HepG2 (cell line): ENCODE measurements around the gene USP20. TPM values are rescaled to one million over a fixed set of nuclear protein-coding genes. Genes with fewer than 3 reads are reported as not detected.

Experiments
- ATAC-seq: fragments of 200-7000 bp; cut with Tn5 transposase; 3 replicates; pipeline ENCODE4 v1.9.1; 2020; ENCODE audit warnings: mild to moderate bottlenecking, moderate library complexity
- BruUV-seq: library from RNA; stranded (reverse); fragments of 400-500 nt; replicated peaks from 2 replicates; lab custom pipeline; 2021; lab: Mats Ljungman, UMichigan
- CTCF ChIA-PET: fragments of 300-600 bp; formaldehyde crosslinking; extraction: SDS; loops from one replicate; lab custom pipeline; 2021; ENCODE audit warnings: low total read pairs, inconsistent platforms, low intra/inter-chr PET ratio; lab: Yijun Ruan, JAX
- POLR2A ChIA-PET: fragments of 350-600 bp; sonication (Branson Sonifier 250); formaldehyde crosslinking; loops from one replicate; lab custom pipeline; 2020; ENCODE audit warnings: antibody characterized with exemption, inconsistent platforms; lab: Yijun Ruan, JAX
- DNase-seq: peaks from one replicate; pipeline ENCODE4 v3.0.0-alpha.2; 2015; ENCODE audit warnings: low spot score
- FAIRE-seq: peaks from 3 replicates; lab custom pipeline; 2011; peaks lifted over from hg19 to GRCh38; lab: Jason Lieb, UNC
- H2AFZ ChIP-seq: one replicate; pipeline ENCODE4 v1.6.1; 2011; ENCODE audit warnings: low read length, inconsistent platforms
- H3K27ac ChIP-seq: fragments of 300-600 bp; 3 replicates; pipeline ENCODE4 v1.8.0; 2011; ENCODE audit warnings: mixed run types, mild to moderate bottlenecking, mixed read lengths, low read length, inconsistent platforms; ENCODE audit not compliant: insufficient read depth; ENCODE audit errors: extremely low read length
- H3K27me3 ChIP-seq, 2 experiments: fragments of 200-600 bp in 1 of 2; 2 replicates in 1 of 2; 3 replicates in 1 of 2; pipeline versions ENCODE4 v1.6.0 to v1.8.0; 2011; ENCODE audit warnings: low read length in 2 of 2, mild to moderate bottlenecking in 2 of 2, moderate library complexity in 2 of 2, inconsistent platforms in 1 of 2; ENCODE audit not compliant: insufficient read depth in 2 of 2, control insufficient read depth in 1 of 2
- H3K36me3 ChIP-seq, 2 experiments: fragments of 200-600 bp in 1 of 2; replicated peaks in 1 of 2; 2 replicates in 1 of 2; 3 replicates in 1 of 2; pipeline versions ENCODE4 v1.5.1 to v1.8.0; 2011; ENCODE audit warnings: low read length in 2 of 2, inconsistent platforms in 1 of 2; ENCODE audit not compliant: insufficient read depth in 2 of 2, control insufficient read depth in 1 of 2
- H3K4me1 ChIP-seq: 2 replicates; pipeline ENCODE4 v1.5.1; 2012; ENCODE audit warnings: low read length, inconsistent platforms; ENCODE audit not compliant: insufficient read depth
- H3K4me2 ChIP-seq: 2 replicates; pipeline ENCODE4 v1.6.0; 2011; ENCODE audit warnings: low read depth, low read length, inconsistent platforms
- H3K4me3 ChIP-seq, 3 experiments: fragments of 200-600 bp in 1 of 3; sonication (generic), shearing (Covaris generic) in 1 of 3; replicated peaks in 1 of 3; 2 replicates each; pipeline ENCODE4 v1.5.1; 2011 to 2016; ENCODE audit warnings: low read length in 3 of 3, inconsistent platforms in 2 of 3, low read depth in 2 of 3, mild to moderate bottlenecking in 2 of 3, control low read depth in 1 of 3, mixed read lengths in 1 of 3; ENCODE audit not compliant: insufficient read depth in 1 of 3
- H3K79me2 ChIP-seq: one replicate; pipeline ENCODE4 v1.6.1; 2011; ENCODE audit warnings: low read length, inconsistent platforms; ENCODE audit not compliant: insufficient read depth
- H3K9ac ChIP-seq: 2 replicates; pipeline ENCODE4 v1.6.0; 2011; ENCODE audit warnings: mild to moderate bottlenecking, low read depth, low read length, inconsistent platforms; ENCODE audit not compliant: insufficient read depth
- H3K9me3 ChIP-seq: 2 replicates; pipeline ENCODE4 v1.5.1; 2012; ENCODE audit warnings: mild to moderate bottlenecking, low read length
- H4K20me1 ChIP-seq: 2 replicates; pipeline ENCODE4 v1.6.0; 2011; ENCODE audit warnings: inconsistent platforms, mild to moderate bottlenecking, low read length, moderate library complexity; ENCODE audit not compliant: insufficient read depth
- DMAP1 ChIP-seq: IDR thresholded peaks from 2 replicates; pipeline ENCODE4 v1.6.1; 2016
- ETV6 ChIP-seq: sonication (generic); formaldehyde crosslinking; conservative IDR thresholded peaks from 2 replicates; pipeline ENCODE4 v1.4.0; 2020; ENCODE audit warnings: missing genetic modification reagents
- HOXA5 ChIP-seq: sonication (generic); formaldehyde crosslinking; IDR thresholded peaks from 2 replicates; pipeline ENCODE4 v1.4.0; 2020; ENCODE audit warnings: missing genetic modification reagents
- PCBP1 ChIP-seq: fragments of 200-400 bp; formaldehyde crosslinking; IDR thresholded peaks from 2 replicates; pipeline ENCODE4 v1.6.1; 2017; ENCODE audit warnings: mild to moderate bottlenecking, low read depth, low read length, borderline replicate concordance
- SMC3 ChIP-seq: IDR thresholded peaks from 2 replicates; pipeline ENCODE4 v1.6.1; 2011; ENCODE audit warnings: low read length, improper control_type of control experiment
- SRF ChIP-seq: IDR thresholded peaks from 2 replicates; pipeline ENCODE4 v1.6.1; 2011; ENCODE audit warnings: mild to moderate bottlenecking, low read depth, low read length, moderate library complexity
- TAF1 ChIP-seq: sonication (generic); formaldehyde crosslinking; IDR thresholded peaks from 2 replicates; pipeline ENCODE4 v1.4.0; 2020; ENCODE audit warnings: missing genetic modification reagents
- ZBTB39 ChIP-seq: sonication (generic); formaldehyde crosslinking; IDR thresholded peaks from 2 replicates; pipeline ENCODE4 v1.5.0; 2020; ENCODE audit warnings: missing genetic modification reagents
- ZGPAT ChIP-seq: IDR thresholded peaks from 2 replicates; pipeline ENCODE4 v1.6.1; 2016; ENCODE audit warnings: mild to moderate bottlenecking
- ZHX1 ChIP-seq: sonication (generic); formaldehyde crosslinking; IDR thresholded peaks from 2 replicates; pipeline ENCODE4 v1.8.1; 2022; ENCODE audit warnings: low read depth, mild to moderate bottlenecking, missing genetic modification reagents
- ZMYM2 ChIP-seq: sonication (generic); formaldehyde crosslinking; IDR thresholded peaks from 2 replicates; pipeline ENCODE4 v1.8.0; 2022; ENCODE audit warnings: mild to moderate bottlenecking, missing genetic modification reagents
- ZNF367 ChIP-seq: sonication (generic); formaldehyde crosslinking; IDR thresholded peaks from 2 replicates; pipeline ENCODE4 v1.4.0; 2020; ENCODE audit warnings: missing genetic modification reagents, borderline replicate concordance
- WGBS: methylation state at CpG from one replicate; pipeline ENCODE4 v1.1.6; 2017; ENCODE audit warnings: low lambda C conversion rate; 5-methylcytosine and 5-hydroxymethylcytosine counted together
- in situ Hi-C: cut with HindIII; loops from 2 replicates; pipeline ENCODE4 v1.10.0; 2017; ENCODE audit warnings: low pct_unique_long_range_greater_than_20kb; ENCODE audit not compliant: extremely low pct_ligation_motif_present
- intact Hi-C: fragments of 100-400 bp; cut with micrococcal nuclease; formaldehyde crosslinking; loops from one replicate; pipeline ENCODE4 v1.10.0; 2022; ENCODE audit not compliant: unreplicated experiment
- polyA plus RNA-seq, 8 experiments: library from polyadenylated mRNA; depleted of rRNA in 3 of 8; stranded (reverse) in 7 of 8; unstranded in 1 of 8; fragments of >200 nt; fragmentation: Illumina TruSeq in 4 of 8; extraction: Trizol in 4 of 8; gene quantifications; 2 replicates each; pipeline versions ENCODE4 v1.2.1 to v1.2.3, GENCODE V29; 2011 to 2016; ENCODE audit warnings: low read depth in 4 of 8, missing spikeins in 1 of 8, mixed read lengths in 1 of 8; ENCODE audit not compliant: insufficient read depth in 1 of 8
- total RNA-seq, 5 experiments: library from RNA; depleted of rRNA; stranded (reverse); fragments of >200 nt; fragmentation: Illumina TruSeq; extraction: Trizol; gene quantifications; 2 replicates each; pipeline ENCODE4 v1.2.3, GENCODE V29; 2016; ENCODE audit warnings: low read depth in 1 of 5

Gene USP20
- total and polyA plus RNA-seq, 2 of the 13 experiments (the other 11 are each of a cell fraction or from before 2014, with no cell fraction given) = 4.4 to 5.9 TPM

- Histone ChIP-seq H3K27ac (no peak overlapping the region), H4K20me1 (no peaks in the 10 kb centered on the region), H2AFZ (no peak overlapping the region), H3K36me3 (peaks cover 0 to 3% of the 10 kb centered on the region in 2 experiments; a peak in 1 of 5 replicates), H3K9ac (no peak overlapping the region), H3K4me1 (peaks cover 15% of the 10 kb centered on the region), H3K4me3 (no peak overlapping the region)
- in situ Hi-C loops (loop anchor here (10.0 kb wide), 1 partner anchor 225 kb away; no protein-coding TSS in a partner anchor), intact Hi-C loops (no loop called here)
- DNase-seq (no peak), ATAC-seq (no peak)
- CTCF ChIA-PET = no interaction called here
- WGBS = 87% methylated on average over 6 of the region's 31 CpGs
- POLR2A ChIA-PET = no interaction called here
- BruUV-seq = no TSS peak
- no peak for TF ChIP-seq HOXA5 (CRISPR knock-in tag)
- TF ChIP-seq DMAP1 (CRISPR knock-in tag) = no peak
- no peak for TF ChIP-seq TAF1 (CRISPR knock-in tag)
- TF ChIP-seq ZMYM2 (CRISPR knock-in tag) = no peak
- no peak for TF ChIP-seq SMC3
- TF ChIP-seq ZHX1 (CRISPR knock-in tag) = no peak
- TF ChIP-seq SRF = no peak
- no peak for TF ChIP-seq PCBP1
- no peak for TF ChIP-seq ZGPAT (CRISPR knock-in tag)
- TF ChIP-seq ETV6 (CRISPR knock-in tag) = no peak
- TF ChIP-seq ZBTB39 (CRISPR knock-in tag) = no peak
- no peak for TF ChIP-seq ZNF367 (CRISPR knock-in tag)
- TF ChIP-seq, all 625 proteins: peak for 0
- FAIRE-seq = no peak
- Histone ChIP-seq H3K9me3 (no peaks in the 10 kb centered on the region), H3K79me2 (no peaks in the 10 kb centered on the region), H3K4me2 (no peak overlapping the region), H3K27me3 (no peaks in the 10 kb centered on the region)
Observed at GRCh38 chr9:129879991-129880653, 44.9 kb downstream of the USP20 start.
